MCF 10A (cell line): Measurements from ENCODE around the gene MICAL3. TPM values are rescaled to one million over a fixed set of nuclear protein-coding genes. Genes with fewer than 3 reads are reported as not detected.

Experiments
- BruUV-seq: library from RNA; stranded (reverse); fragments of 400-500 nt; replicated peaks from 2 replicates; lab custom pipeline; 2021; lab: Mats Ljungman, UMichigan
- CTCF ChIA-PET: fragments of 300-600 bp; sonication (Branson Sonifier 250); formaldehyde crosslinking; extraction: SDS; loops from one replicate; lab custom pipeline; 2021; ENCODE audit warnings: antibody characterized with exemption, inconsistent platforms; lab: Yijun Ruan, JAX
- POLR2A ChIA-PET: fragments of 300-600, 350-650 bp; sonication (Branson Sonifier 250); formaldehyde crosslinking; extraction: SDS; loops from one replicate; lab custom pipeline; 2020; ENCODE audit warnings: antibody characterized with exemption, inconsistent platforms; lab: Yijun Ruan, JAX
- DNase-seq: peaks from one replicate; pipeline ENCODE4 v3.0.0-alpha.2; 2018; ENCODE audit not compliant: unreplicated experiment
- H3K27ac Mint-ChIP-seq: one replicate; pipeline ENCODE4 v1.8.0; 2022; ENCODE audit warnings: mild to moderate bottlenecking, low read depth, mixed read lengths; ENCODE audit not compliant: unreplicated experiment
- H3K27me3 Mint-ChIP-seq: one replicate; pipeline ENCODE4 v1.8.0; 2022; ENCODE audit warnings: mixed read lengths; ENCODE audit not compliant: insufficient read depth, unreplicated experiment
- H3K36me3 Mint-ChIP-seq: one replicate; pipeline ENCODE4 v1.8.0; 2022; ENCODE audit warnings: mild to moderate bottlenecking, moderate library complexity, mixed read lengths; ENCODE audit not compliant: insufficient read depth, unreplicated experiment
- H3K4me1 Mint-ChIP-seq: one replicate; pipeline ENCODE4 v1.8.0; 2022; ENCODE audit warnings: mixed read lengths; ENCODE audit not compliant: insufficient read depth, unreplicated experiment
- H3K4me3 Mint-ChIP-seq: one replicate; pipeline ENCODE4 v1.8.0; 2022; ENCODE audit warnings: mild to moderate bottlenecking, moderate library complexity, mixed read lengths; ENCODE audit not compliant: unreplicated experiment
- H3K9me3 Mint-ChIP-seq: one replicate; pipeline ENCODE4 v1.8.0; 2022; ENCODE audit warnings: mixed read lengths; ENCODE audit not compliant: unreplicated experiment
- intact Hi-C: fragments of 100-400 bp; cut with micrococcal nuclease; formaldehyde crosslinking; loops from 2 replicates; pipeline ENCODE4 v1.14.1; 2022
- total RNA-seq: library from RNA; stranded (reverse); gene quantifications from 2 replicates; pipeline ENCODE4 v1.2.3, GENCODE V29; 2022
- TF ChIP-seq, protein P1 (sequence below): fragments of 200-600 bp; IDR thresholded peaks from one replicate; pipeline ENCODE4 v1.8.0; 2022; ENCODE audit warnings: antibody characterized with exemption, mild to moderate bottlenecking; ENCODE audit not compliant: unreplicated experiment

The MICAL3 gene
- total RNA-seq, 1 experiment from 2014 or later, result 54.1 TPM

DNA sequence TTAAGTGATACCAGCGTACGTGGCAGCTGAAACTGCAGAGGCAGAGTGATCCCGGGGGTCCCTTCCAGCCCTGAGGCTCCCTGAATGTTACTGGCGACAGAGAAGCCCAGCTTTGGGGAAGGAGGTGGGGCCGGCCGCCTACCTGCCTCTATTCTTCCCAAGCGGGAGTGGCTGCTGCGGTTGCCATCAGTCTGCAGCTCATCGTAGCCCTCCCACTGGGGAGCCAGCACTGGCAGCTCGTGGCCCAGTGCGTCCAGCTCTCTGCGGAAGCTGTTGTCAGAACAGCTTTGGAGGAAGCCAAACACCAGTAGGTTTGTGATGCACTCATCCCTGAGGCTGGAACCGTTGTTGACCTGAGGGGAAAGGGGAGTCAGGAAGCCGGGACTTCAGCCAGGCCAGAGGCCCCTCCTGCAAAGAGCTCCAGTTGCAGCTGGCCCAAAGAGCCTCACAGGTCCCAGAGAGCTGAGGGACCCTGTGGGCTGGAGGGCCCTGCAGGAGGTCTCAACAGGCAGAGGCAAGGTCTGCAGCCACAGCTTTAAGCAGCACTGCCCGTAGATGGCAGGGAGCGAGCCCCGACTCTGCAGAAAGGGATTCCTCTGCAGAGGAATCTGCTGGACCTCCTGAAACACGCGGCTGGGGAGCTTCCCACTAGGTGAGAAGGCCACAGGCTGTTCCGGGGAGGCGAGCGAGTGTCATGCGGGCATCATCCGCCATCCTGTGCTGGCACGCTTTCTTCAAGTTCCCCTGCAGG is 280.5 kb downstream of the MICAL3 start:
- Mint-ChIP-seq H3K4me1 (no peaks in the 10 kb centered on the region), H3K27ac (no peak overlapping the region), H3K9me3 (no peaks in the 10 kb centered on the region), H3K27me3 (no peaks in the 10 kb centered on the region), H3K36me3 (peaks cover 6% of the 10 kb centered on the region), H3K4me3 (no peak overlapping the region)
- ChIA-PET POLR2A (interaction anchor here (0.6 to 0.9 kb wide), 3 partner anchors 14 to 72 kb away, joined by 3 to 4 read pairs (median 3); no protein-coding TSS in a partner anchor), CTCF (interaction anchor here (0.6 to 5.2 kb wide), 16 partner anchors 12 to 362 kb away, joined by 3 to 49 read pairs (median 3); no protein-coding TSS in a partner anchor)
- no peak for DNase-seq
- TF ChIP-seq, protein P1, sequence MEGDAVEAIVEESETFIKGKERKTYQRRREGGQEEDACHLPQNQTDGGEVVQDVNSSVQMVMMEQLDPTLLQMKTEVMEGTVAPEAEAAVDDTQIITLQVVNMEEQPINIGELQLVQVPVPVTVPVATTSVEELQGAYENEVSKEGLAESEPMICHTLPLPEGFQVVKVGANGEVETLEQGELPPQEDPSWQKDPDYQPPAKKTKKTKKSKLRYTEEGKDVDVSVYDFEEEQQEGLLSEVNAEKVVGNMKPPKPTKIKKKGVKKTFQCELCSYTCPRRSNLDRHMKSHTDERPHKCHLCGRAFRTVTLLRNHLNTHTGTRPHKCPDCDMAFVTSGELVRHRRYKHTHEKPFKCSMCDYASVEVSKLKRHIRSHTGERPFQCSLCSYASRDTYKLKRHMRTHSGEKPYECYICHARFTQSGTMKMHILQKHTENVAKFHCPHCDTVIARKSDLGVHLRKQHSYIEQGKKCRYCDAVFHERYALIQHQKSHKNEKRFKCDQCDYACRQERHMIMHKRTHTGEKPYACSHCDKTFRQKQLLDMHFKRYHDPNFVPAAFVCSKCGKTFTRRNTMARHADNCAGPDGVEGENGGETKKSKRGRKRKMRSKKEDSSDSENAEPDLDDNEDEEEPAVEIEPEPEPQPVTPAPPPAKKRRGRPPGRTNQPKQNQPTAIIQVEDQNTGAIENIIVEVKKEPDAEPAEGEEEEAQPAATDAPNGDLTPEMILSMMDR, result no peak
- intact Hi-C loops, result loop anchor here (2.0 kb wide), 1 partner anchor 37 kb away; no protein-coding TSS in a partner anchor
- BruUV-seq, result no TSS peak

- Mint-ChIP-seq H3K9me3 (no peaks in the 10 kb centered on the region), H3K4me3 (no peak overlapping the region), H3K4me1 (no peaks in the 10 kb centered on the region), H3K27ac (no peak overlapping the region), H3K27me3 (no peaks in the 10 kb centered on the region), H3K36me3 (peaks cover 8% of the 10 kb centered on the region)
- intact Hi-C loops, result loop anchor here (1.0 to 2.0 kb wide), 2 partner anchors 38 to 184 kb away; no protein-coding TSS in a partner anchor
- peak; percentile 76 for DNase-seq
- TF ChIP-seq, protein P1, result peak; percentile 82
- CTCF ChIA-PET, result interaction anchor here (0.5 to 5.2 kb wide), 29 partner anchors 9 to 571 kb away, joined by 3 to 49 read pairs (median 4); no protein-coding TSS in a partner anchor
- BruUV-seq, result no TSS peak
- POLR2A ChIA-PET, result interaction anchor here (0.7 kb wide), 1 partner anchor 278 kb away, joined by 3 read pairs; no protein-coding TSS in a partner anchor
Measured at GRCh38 chr22:17742527-17742902, 281.8 kb downstream of the MICAL3 start.

GRCh38 chr22:17741866-17742526 is 282.4 kb downstream of the MICAL3 start:
- Mint-ChIP-seq H3K27ac (no peak overlapping the region), H3K4me1 (no peaks in the 10 kb centered on the region), H3K27me3 (no peaks in the 10 kb centered on the region), H3K9me3 (no peaks in the 10 kb centered on the region), H3K36me3 (peaks cover 13% of the 10 kb centered on the region), H3K4me3 (no peak overlapping the region)
- ChIA-PET POLR2A (interaction anchor here (0.7 to 1.5 kb wide), 2 partner anchors 278 to 334 kb away, joined by 3 read pairs; no protein-coding TSS in a partner anchor), CTCF (interaction anchor here (0.5 to 5.2 kb wide), 34 partner anchors 10 to 399 kb away, joined by 3 to 49 read pairs (median 4); no protein-coding TSS in a partner anchor)
- TF ChIP-seq, protein P1, result no peak
- intact Hi-C loops, result loop anchor here (1.0 to 2.0 kb wide), 2 partner anchors 39 to 184 kb away; no protein-coding TSS in a partner anchor
- BruUV-seq, result no TSS peak
- no peak for DNase-seq
